ENCODE results near the gene SHC4.

GRCh38 chr15:48985516-48985915 is 21.8 kb upstream of the SHC4 start:
- TF ChIP-seq CTCF (conservative IDR thresholded peaks at IDR 0.05) (no peak), ZFX (IDR thresholded peaks at IDR 0.05) (no peak)

Data from C4-2B (cell line).